K562 (cell line): Measurements from ENCODE around the gene TMEM88.

Source experiments
- ATF3 ChIP-seq, 2 experiments: fragments of 450-650 bp in 1 of 2; sonication (generic) in 1 of 2; formaldehyde crosslinking in 1 of 2; IDR thresholded peaks in 1 of 2; conservative IDR thresholded peaks in 1 of 2; 2 replicates each; pipeline versions ENCODE4 v1.6.1 to v1.8.1; 2016 to 2023; ENCODE audit warnings: mild to moderate bottlenecking in 2 of 2, moderate library complexity in 2 of 2, inconsistent platforms in 1 of 2, missing genetic modification reagents in 1 of 2
- RAD21 ChIP-seq, 2 experiments: fragments of 250-450 bp in 1 of 2; fragments of 450-650 bp in 1 of 2; sonication (Bioruptor Pico) in 1 of 2; formaldehyde crosslinking in 1 of 2; IDR thresholded peaks in 1 of 2; conservative IDR thresholded peaks in 1 of 2; 2 replicates each; pipeline versions ENCODE4 v1.4.0 to v1.8.0; 2020 to 2022; ENCODE audit warnings: mild to moderate bottlenecking in 2 of 2, moderate library complexity in 1 of 2
- TAF15 ChIP-seq: fragments of 200-400 bp; formaldehyde crosslinking; IDR thresholded peaks from 2 replicates; pipeline ENCODE4 v1.6.1; 2017; ENCODE audit warnings: mild to moderate bottlenecking, low read depth, low read length, moderate library complexity

- TF ChIP-seq RAD21 (CRISPR knock-in tag; conservative IDR thresholded peaks at IDR 0.05 in 1 of 2, IDR thresholded peaks at IDR 0.05 in 1 of 2) = no peak
- TF ChIP-seq ATF3 (IDR thresholded peaks at IDR 0.05) = no peak
- TF ChIP-seq ATF3 (CRISPR knock-in tag; conservative IDR thresholded peaks at IDR 0.05) = no peak
- TF ChIP-seq TAF15 = no peak
These were observed 47.7 kb upstream of the TMEM88 start for GRCh38 chr17:7807206-7807605.
